CD4-positive, alpha-beta T cell treated with Interleukin-4 for 4 hours (primary cell): ENCODE data around the gene NHERF1.

Experiments
- DNase-seq: peaks from one replicate; pipeline ENCODE4 v3.0.0-alpha.2; 2020

The NHERF1 gene

DNA sequence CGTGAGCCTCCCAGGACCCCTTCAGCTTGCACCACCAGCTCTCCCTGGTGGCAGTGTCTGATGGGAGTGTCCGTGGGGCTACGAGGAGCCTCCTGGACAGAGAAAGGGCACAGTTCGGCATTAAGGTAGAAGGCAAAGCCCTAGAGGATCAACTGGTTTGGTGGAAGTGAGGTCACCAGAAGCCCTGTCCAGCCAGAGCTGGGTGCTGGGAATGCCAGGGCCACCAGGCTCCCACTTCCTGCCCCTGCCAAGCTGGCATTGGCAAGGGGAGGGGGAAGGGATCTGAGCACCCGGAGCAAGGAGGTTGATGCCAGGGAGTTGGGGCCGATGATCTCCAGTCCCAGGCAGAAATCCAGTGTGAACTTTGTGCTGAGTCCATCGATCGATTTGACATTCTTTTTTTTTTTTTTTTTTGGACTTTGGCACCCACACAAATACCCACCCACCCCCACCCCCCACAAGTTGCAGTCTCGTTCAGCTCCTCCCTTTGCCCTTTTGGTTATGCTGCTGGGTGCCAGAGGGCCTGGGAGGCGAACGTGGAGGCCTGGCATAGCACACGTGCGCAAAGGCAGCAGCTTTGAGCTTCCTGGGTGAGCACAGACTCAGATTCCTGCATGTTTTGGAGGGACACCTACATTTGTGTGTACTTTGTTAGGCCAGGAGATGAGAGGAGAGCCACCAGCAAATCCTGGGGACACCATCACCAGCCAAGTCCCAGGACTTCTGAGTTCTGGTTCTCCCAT lies 2.1 kb downstream of the NHERF1 start:
- DNase-seq = no peak

- DNase-seq = no peak
Measured at GRCh38 chr17:74752415-74752814, 4.0 kb downstream of the NHERF1 start.

DNA sequence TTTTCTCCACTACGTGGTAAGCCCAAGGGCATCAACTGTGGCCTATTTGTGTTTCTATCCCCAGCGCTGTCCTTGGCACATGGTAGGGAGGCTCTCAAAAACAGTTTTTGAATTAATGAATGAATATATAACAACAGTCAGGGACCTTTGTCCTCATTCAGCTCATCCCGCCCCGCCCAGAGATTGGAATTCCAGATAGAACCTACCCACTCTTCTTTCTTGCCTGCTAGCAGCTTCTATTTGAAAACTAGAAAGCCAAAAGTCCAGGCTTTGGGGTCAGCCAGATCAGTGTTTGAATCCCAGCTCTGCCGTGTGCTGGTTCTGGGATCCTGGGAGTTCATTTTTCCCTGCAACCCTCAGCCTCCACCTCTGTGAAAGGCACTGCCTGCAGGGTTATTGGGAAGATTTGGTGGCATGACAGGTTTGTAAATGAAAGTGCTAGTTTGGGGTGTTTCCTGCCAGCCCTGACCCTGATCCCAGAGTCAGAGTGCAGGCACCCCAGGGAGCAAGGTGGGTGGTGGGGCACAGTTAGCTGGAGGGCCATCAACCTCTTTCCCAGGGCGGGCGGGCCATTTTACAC lies 4.5 kb downstream of the NHERF1 start:
- no peak for DNase-seq

DNA sequence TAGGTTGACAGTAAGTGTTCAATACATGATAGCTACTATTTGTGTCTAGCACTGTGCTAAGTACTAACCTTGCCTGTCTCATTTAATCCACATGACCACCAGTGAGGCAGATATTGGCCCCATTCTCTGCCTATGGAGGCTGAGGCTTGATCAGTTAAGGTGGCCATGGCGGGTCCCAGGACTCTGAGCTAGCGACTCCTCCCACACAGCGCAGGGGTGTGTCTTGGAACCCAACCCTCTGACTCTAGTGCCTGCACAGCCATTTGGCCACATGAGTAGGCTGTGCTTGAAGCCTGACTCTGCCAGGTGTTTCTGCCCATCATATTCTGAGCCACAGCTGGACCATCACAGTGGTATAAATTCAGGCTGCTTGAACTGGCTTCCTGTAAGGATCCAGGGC lies 6.4 kb downstream of the NHERF1 start:
- no peak for DNase-seq

DNA sequence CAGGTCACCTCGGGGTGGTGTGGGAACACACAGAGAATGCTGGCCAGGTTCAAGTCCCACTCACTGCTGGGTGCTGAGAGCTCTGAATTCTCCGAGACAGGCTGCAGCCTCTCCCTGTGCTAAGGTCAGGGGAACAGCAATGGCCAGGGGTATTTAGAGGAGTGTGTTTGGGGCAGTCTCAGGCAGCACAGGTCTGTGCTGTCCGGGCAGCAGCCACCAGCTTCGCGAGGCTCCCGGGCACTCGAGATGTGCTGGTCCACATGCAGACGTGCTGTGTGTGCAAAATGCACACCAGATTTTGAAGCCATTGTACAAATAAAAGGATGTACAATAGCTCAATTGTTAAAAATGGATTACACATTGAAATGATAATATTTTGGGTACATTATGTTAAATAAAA lies 7.1 kb downstream of the NHERF1 start:
- no peak for DNase-seq

GRCh38 chr17:74756891-74757290 lies 8.5 kb downstream of the NHERF1 start:
- DNase-seq = no peak

- DNase-seq = no peak
Measured at GRCh38 chr17:74757502-74757901, 9.1 kb downstream of the NHERF1 start.

GRCh38 chr17:74757931-74758847 lies 9.8 kb downstream of the NHERF1 start:
- no peak for DNase-seq

DNA sequence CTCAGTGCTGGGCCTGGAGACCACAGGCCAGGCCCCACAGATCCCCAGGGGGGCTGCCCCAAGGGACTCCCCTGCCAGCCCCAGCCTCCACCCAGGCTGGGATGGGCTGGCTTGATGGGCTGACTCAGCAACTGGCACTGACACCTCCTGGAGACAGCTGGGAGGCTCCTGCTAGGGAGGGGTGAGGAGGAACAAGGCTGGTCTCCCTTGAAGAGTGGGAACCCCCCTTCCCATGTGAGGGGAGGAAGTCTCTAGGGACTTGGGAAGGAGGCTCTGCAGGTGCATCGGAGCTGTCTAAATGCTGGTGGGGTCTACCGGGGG lies 10.4 kb downstream of the NHERF1 start:
- no peak for DNase-seq

DNA sequence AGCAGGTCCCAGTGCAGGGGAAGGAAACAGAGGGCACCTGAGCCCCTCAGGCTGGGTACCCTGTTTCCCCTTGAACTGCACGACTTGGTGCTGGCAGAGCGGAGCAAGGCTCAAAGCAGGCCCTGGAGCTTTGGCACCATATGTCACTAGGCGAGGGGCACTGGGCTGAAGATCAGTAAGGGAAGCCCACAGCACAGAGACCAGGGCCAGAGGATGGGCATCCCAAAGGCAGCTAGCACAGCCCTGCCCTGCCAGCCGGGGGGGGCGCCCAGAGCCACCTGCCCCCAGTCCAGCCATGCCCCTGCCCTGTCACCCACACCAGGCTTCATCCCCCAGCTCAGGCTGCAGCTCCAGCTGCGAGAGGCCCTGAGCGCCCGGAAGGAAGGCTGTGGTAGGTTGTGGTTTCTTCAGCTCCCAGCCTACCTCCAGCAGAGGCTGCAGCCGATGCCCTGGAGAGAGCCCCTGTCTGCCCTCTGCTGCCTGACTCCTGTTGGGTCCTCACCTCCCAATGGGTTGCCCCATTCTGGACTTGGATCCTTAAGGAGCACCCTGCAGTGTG lies 10.9 kb downstream of the NHERF1 start:
- DNase-seq = peak; percentile 57

DNA sequence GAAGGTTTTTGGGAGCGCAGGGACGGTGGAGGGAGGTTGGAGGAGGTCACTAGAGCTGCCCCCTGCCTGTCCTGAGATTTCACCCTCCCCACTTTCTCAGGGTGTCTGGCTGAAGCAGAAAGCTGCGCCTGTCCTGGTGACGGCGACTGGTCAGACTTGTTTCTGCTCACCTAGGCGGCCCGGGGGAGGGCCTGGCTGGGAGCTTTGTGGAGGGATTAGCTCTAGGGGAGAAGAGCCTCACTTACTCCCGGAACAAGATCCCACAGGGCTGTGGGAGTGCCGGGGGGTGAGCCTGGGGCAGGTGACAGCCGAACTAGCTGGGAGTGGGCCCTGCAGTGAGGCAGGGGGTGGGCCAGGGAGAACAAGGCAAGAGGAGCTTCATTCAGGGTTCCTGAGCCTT lies 11.5 kb downstream of the NHERF1 start:
- DNase-seq = no peak

- DNase-seq = no peak
Measured at GRCh38 chr17:74760404-74761105, 12.1 kb downstream of the NHERF1 start.

DNA sequence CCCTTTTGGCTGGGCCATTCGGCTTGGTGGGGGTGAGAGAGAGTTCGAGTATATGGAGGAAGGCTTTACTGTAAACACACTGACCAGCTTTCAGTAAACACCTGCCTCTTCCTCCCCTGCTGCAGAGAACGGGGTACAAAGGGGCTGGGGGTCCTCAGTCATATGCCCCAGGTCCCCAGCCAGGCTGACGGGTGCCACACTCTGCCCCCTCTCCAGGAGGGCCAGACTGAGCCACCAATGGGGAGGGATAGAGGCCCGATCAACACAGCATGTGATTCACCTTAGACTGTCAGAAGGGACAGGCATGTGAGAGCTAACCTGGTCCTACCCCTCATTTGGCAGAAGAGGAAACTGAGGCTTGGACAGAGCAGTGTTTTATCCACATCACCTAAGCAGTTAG lies 13.0 kb downstream of the NHERF1 start:
- DNase-seq = no peak

- no peak for DNase-seq
Measured at GRCh38 chr17:74761931-74762330, 13.5 kb downstream of the NHERF1 start.

GRCh38 chr17:74763565-74764387 lies 15.3 kb downstream of the NHERF1 start:
- no peak for DNase-seq

DNA sequence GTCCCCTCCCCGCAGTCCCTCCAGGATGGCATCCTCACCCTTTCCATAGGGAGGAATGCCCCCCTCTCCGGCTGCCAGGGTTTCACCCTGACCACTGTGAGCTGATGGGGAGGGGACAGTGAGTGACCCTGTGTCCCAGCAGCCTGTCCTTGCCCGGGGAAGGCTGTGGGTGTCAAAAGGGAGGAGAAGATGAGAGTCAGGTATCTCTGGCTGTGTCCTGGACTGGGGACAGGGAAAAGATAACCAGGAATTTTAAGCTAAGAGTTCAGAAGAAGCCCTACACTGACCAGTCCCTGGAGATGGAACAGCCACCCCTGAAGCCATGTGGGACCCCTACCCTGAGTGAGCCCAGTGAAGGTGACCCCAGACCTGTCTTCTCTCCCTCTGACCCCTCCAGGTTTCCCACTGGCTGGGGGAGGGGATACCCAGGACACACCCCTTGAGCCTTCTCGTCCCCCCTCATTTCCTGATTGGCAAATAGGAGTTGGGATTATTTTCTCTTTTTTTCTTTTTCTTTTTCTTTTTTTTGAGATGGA lies 16.4 kb downstream of the NHERF1 start:
- no peak for DNase-seq

- no peak for DNase-seq
Measured at GRCh38 chr17:74766413-74766812, 18.0 kb downstream of the NHERF1 start.

DNA sequence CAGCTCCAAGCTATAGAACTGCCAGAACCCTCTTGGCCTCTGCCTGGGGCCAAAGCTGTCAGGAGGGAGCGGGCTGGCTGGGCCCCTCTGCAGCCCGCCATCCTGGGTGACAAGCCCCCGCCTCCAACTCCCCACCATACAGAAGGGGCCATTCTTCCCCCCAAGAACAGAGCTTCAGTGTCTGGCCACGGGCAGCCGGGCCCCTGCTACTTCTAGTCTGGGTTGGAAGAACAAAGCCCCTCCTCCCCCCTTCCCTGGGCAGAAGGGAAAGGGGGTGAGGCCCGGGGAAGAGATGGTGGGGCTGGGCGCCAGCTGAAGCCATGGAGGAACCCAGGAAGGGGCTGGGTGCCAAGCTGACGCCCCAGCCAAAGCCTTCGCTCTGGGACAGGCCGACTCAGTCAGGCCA lies 18.7 kb downstream of the NHERF1 start:
- no peak for DNase-seq

- no peak for DNase-seq
Measured at GRCh38 chr17:74768069-74768762, 19.8 kb downstream of the NHERF1 start.

GRCh38 chr17:74768763-74769114 lies 20.3 kb downstream of the NHERF1 start:
- no peak for DNase-seq

- DNase-seq = no peak
Measured at GRCh38 chr17:74769266-74769855, 20.9 kb downstream of the NHERF1 start.
